OCI-LY7 (cell line): ENCODE data around the gene REXO1. TPM values are rescaled to one million over a fixed set of nuclear protein-coding genes. Genes with fewer than 3 reads are reported as not detected.
A peak's percentile ranks its signal among the peaks of the same experiment; 100 is the strongest.

Experiments
- BruUV-seq: library from RNA; stranded (reverse); fragments of 400-500 nt; replicated peaks from 2 replicates; lab custom pipeline; 2021; lab: Mats Ljungman, UMichigan
- CTCF ChIA-PET: fragments of 300-600 bp; sonication (Branson Sonifier 250); formaldehyde crosslinking; loops from one replicate; lab custom pipeline; 2022; ENCODE audit warnings: antibody characterized with exemption; ENCODE audit not compliant: unreplicated experiment; lab: Charles Lee
- POLR2A ChIA-PET: fragments of 300-600 bp; sonication (Branson Sonifier 250); formaldehyde crosslinking; loops from one replicate; lab custom pipeline; 2022; ENCODE audit warnings: antibody characterized with exemption; lab: Charles Lee
- DNase-seq: peaks from one replicate; pipeline ENCODE4 v3.0.0-alpha.2; 2015; ENCODE audit warnings: low spot score
- H2AFZ ChIP-seq: fragments of 200-600 bp; sonication (generic), shearing (Covaris generic); 2 replicates; pipeline ENCODE4 v1.6.1; 2014; ENCODE audit warnings: mild to moderate bottlenecking, antibody characterized with exemption, low read length, moderate library complexity
- H3K27ac ChIP-seq: fragments of 200-600 bp; sonication (generic); 2 replicates; pipeline ENCODE4 v1.5.1; 2014; ENCODE audit warnings: mixed run types, low read depth, mild to moderate bottlenecking, moderate library complexity, low read length, inconsistent platforms; ENCODE audit not compliant: poor library complexity, severe bottlenecking
- H3K36me3 ChIP-seq: fragments of 200-600 bp; sonication (generic); 2 replicates; pipeline ENCODE4 v1.6.1; 2014; ENCODE audit warnings: mild to moderate bottlenecking, antibody characterized with exemption, low read length, moderate library complexity, mixed read lengths; ENCODE audit not compliant: insufficient read depth
- H3K4me1 ChIP-seq: fragments of 200-600 bp; sonication (generic); 2 replicates; pipeline ENCODE4 v1.5.1; 2014; ENCODE audit warnings: mild to moderate bottlenecking, low read length; ENCODE audit not compliant: insufficient read depth, poor library complexity, severe bottlenecking
- H3K4me2 ChIP-seq: fragments of 200-600 bp; sonication (generic); 2 replicates; pipeline ENCODE4 v1.6.1; 2014; ENCODE audit warnings: mild to moderate bottlenecking, low read length
- H3K4me3 ChIP-seq: fragments of 200-600 bp; sonication (generic); 2 replicates; pipeline ENCODE4 v1.5.1; 2014; ENCODE audit warnings: mild to moderate bottlenecking, low read depth, low read length; ENCODE audit not compliant: poor library complexity, severe bottlenecking
- H3K79me2 ChIP-seq: fragments of 200-600 bp; sonication (generic); 2 replicates; pipeline ENCODE4 v1.6.1; 2016; ENCODE audit warnings: low read depth, mild to moderate bottlenecking, low read length, moderate library complexity, mixed read lengths; ENCODE audit not compliant: insufficient read depth
- H3K9me2 ChIP-seq: fragments of 200-600 bp; sonication (generic); 2 replicates; pipeline ENCODE4 v1.6.1; 2016; ENCODE audit warnings: mild to moderate bottlenecking, low read length, mixed read lengths; ENCODE audit not compliant: insufficient read depth
- H3K9me3 ChIP-seq: fragments of 200-600 bp; sonication (generic); 2 replicates; pipeline ENCODE4 v1.6.1; 2014; ENCODE audit warnings: mild to moderate bottlenecking, mixed run types, low read length, mixed read lengths
- H4K20me1 ChIP-seq: fragments of 200-600 bp; sonication (generic); 2 replicates; pipeline ENCODE4 v1.6.1; 2014; ENCODE audit warnings: mild to moderate bottlenecking, antibody characterized with exemption, low read length, moderate library complexity, mixed read lengths; ENCODE audit not compliant: insufficient read depth
- EZH2phosphoT487 ChIP-seq: fragments of 200-600 bp; sonication (generic); IDR thresholded peaks from 2 replicates; pipeline ENCODE4 v1.6.1; 2018; ENCODE audit warnings: low read depth, borderline replicate concordance, mild to moderate bottlenecking, mixed run types, antibody characterized with exemption, low read length, moderate library complexity, mixed read lengths
- intact Hi-C: fragments of 100-400 bp; cut with micrococcal nuclease; formaldehyde crosslinking; loops from one replicate; pipeline ENCODE4 v1.10.0; 2022; ENCODE audit not compliant: unreplicated experiment
- total RNA-seq, 2 experiments: library from RNA; depleted of rRNA in 1 of 2; stranded (reverse); fragments of >200 nt in 1 of 2; shearing (Covaris generic) in 1 of 2; gene quantifications; 2 replicates each; pipeline ENCODE4 v1.2.3, GENCODE V29; 2014 to 2022
- TF ChIP-seq, protein P1 (sequence below): fragments of 200-600 bp; sonication (generic); conservative IDR thresholded peaks from 2 replicates; pipeline ENCODE4 v1.5.1; 2014; ENCODE audit warnings: mild to moderate bottlenecking, antibody characterized with exemption, low read length, moderate library complexity, mixed read lengths

REXO1 gene
- total RNA-seq, 2 experiments from 2014 or later, result 24.0 to 52.8 TPM

DNA sequence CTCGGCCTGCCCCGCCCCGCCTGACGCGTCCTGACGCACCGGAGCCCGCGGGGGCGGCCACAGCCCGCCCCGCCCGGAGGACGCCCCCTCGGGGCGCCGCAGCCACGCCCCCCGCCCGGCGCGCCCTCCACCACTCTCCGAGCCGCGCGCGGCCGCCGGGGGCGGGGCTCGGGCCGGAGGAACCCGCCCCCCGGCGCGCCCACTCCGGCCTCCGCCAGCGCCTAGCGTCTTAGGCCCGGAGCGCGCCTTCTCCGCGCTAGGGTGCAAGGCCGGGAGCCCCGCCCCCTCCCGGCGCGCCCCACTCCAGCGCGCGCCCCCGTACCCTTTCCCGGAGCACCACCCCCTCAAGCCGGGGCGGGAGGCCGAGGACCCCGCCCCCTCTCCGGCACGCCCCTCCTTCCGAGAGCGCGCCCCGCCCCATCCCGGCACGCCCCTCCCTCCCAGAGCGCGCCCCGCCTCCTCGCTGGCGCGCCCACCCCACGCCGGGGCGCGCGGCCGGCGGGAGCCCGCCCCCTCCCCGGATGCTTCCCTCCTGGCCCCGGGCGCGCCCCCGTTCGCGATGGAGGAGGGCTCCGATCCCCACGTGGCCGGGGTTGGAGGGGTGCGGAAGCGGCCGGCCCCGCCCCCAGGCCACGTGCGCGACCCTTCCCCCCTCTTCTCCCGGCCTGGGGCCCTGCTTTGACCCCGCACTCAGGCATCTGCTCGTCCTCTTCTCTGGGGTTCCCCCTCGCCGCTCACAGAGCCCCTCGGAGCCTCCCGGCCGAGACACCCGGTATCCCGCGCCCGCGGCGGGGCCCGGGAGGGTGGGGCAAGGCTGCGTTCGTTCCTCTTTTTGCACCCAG is 15.6 kb upstream of the REXO1 start:
- BruUV-seq, result no TSS peak
- peak; percentile 97 for DNase-seq
- Histone ChIP-seq H3K36me3 (peaks cover 20% of the 10 kb centered on the region; the same call in 1 of the 2 replicates), H2AFZ (peak overlapping the region; percentile 11; the same call in 1 of the 2 replicates), H3K27ac (peak overlapping the region; percentile 82), H3K4me2 (peak overlapping the region; percentile 70), H4K20me1 (peaks cover 20% of the 10 kb centered on the region), H3K79me2 (peaks cover 37% of the 10 kb centered on the region), H3K9me2 (no peaks in the 10 kb centered on the region), H3K4me1 (peaks cover 36% of the 10 kb centered on the region), H3K4me3 (peak overlapping the region; percentile 72), H3K9me3 (no peaks in the 10 kb centered on the region)
- CTCF ChIA-PET, result interaction anchor here (0.7 to 1.4 kb wide), 2 partner anchors 12 to 216 kb away, joined by 7 to 12 read pairs; no protein-coding TSS in a partner anchor
- intact Hi-C loops, result loop anchor here (1.0 to 2.0 kb wide), 2 partner anchors 19 to 41 kb away; partner anchors contain the start of genes ADAT3 and SCAMP4
- POLR2A ChIA-PET, result interaction anchor here (1.0 to 1.1 kb wide), 2 partner anchors 11 to 41 kb away, joined by 3 to 4 read pairs; no protein-coding TSS in a partner anchor
- TF ChIP-seq, protein P1, sequence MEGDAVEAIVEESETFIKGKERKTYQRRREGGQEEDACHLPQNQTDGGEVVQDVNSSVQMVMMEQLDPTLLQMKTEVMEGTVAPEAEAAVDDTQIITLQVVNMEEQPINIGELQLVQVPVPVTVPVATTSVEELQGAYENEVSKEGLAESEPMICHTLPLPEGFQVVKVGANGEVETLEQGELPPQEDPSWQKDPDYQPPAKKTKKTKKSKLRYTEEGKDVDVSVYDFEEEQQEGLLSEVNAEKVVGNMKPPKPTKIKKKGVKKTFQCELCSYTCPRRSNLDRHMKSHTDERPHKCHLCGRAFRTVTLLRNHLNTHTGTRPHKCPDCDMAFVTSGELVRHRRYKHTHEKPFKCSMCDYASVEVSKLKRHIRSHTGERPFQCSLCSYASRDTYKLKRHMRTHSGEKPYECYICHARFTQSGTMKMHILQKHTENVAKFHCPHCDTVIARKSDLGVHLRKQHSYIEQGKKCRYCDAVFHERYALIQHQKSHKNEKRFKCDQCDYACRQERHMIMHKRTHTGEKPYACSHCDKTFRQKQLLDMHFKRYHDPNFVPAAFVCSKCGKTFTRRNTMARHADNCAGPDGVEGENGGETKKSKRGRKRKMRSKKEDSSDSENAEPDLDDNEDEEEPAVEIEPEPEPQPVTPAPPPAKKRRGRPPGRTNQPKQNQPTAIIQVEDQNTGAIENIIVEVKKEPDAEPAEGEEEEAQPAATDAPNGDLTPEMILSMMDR, result no peak
- no peak for TF ChIP-seq EZH2phosphoT487

DNA sequence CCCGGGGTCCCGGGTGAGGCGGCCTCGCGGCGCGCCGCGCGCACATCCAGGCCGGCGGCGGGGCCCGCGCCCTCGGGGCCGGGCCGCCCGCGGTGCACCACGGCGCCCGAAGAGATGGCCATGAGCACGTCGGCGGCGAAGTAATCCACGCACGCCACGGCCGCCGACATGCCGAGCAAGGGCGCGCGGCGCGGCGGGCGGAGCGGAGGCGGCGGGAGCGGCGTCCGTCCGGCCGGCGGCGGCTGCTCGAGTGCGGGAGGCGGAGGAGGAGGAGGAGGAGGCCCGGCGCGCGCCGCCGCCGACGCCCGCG is 15.0 kb upstream of the REXO1 start, which contains the start of gene KLF16:
TSS of gene KLF16 (minus strand) at position 252 of the 310 bp plus-strand sequence. CDS start at position 170, 82 bp downstream.
- peaks cover 42% of the 10 kb centered on the region for H3K4me1 ChIP-seq
- peak within 1 kb of the TSS; percentile 82 for H3K27ac ChIP-seq
- CTCF ChIA-PET, result no interaction called here
- intact Hi-C loops, result no loop called here
- H3K9me2 ChIP-seq, result no peaks in the 10 kb centered on the region
- peak within 1 kb of the TSS; percentile 11; the same call in 1 of the 2 replicates for H2AFZ ChIP-seq
- TF ChIP-seq, protein P1, result no peak
- TF ChIP-seq EZH2phosphoT487, result no peak
- no TSS peak for BruUV-seq
- POLR2A ChIA-PET, result no interaction called here
- H3K36me3 ChIP-seq, result peaks cover 17% of the 10 kb centered on the region; the same call in 1 of the 2 replicates
- DNase-seq, result no peak
- H3K4me3 ChIP-seq, result peak within 1 kb of the TSS; percentile 97
- peaks cover 41% of the 10 kb centered on the region for H3K79me2 ChIP-seq
- H3K4me2 ChIP-seq, result peak within 1 kb of the TSS; percentile 98
- peaks cover 23% of the 10 kb centered on the region for H4K20me1 ChIP-seq
- no peaks in the 10 kb centered on the region for H3K9me3 ChIP-seq
